K562 (cell line): ENCODE measurements around the gene ARMC6. TPM values are rescaled to one million over a fixed set of nuclear protein-coding genes. Genes with fewer than 3 reads are reported as not detected.

Source experiments
- ATF1 ChIP-seq, 2 experiments: fragments of 450-650 bp in 1 of 2; IDR thresholded peaks; 2 replicates each; pipeline ENCODE4 v1.6.1; 2016; ENCODE audit warnings: missing compliant biosample characterization in 1 of 2, missing genetic modification characterization in 1 of 2
- BRD9 ChIP-seq: fragments of 450-650 bp; IDR thresholded peaks from 2 replicates; pipeline ENCODE4 v1.6.1; 2018; ENCODE audit warnings: low read depth; ENCODE audit not compliant: partially characterized antibody
- CHD2 ChIP-seq: IDR thresholded peaks from 2 replicates; pipeline ENCODE4 v1.6.1; 2011; ENCODE audit warnings: low read depth, low read length
- EGR1 ChIP-seq: fragments of 450-650 bp; conservative IDR thresholded peaks from 2 replicates; pipeline ENCODE4 v1.6.1; 2017; ENCODE audit warnings: mild to moderate bottlenecking
- ELF2 ChIP-seq: fragments of 250-450 bp; sonication (Bioruptor Pico); IDR thresholded peaks from 2 replicates; pipeline ENCODE4 v1.5.0; 2021; ENCODE audit warnings: mild to moderate bottlenecking
- FOSL1 ChIP-seq: fragments of 200-800 bp; sonication (Bioruptor generic); conservative IDR thresholded peaks from 2 replicates; pipeline ENCODE4 v1.6.1; 2016; ENCODE audit warnings: missing genetic modification characterization, missing compliant biosample characterization
- FOXO4 ChIP-seq: fragments of 450-650 bp; formaldehyde crosslinking; IDR thresholded peaks from 2 replicates; pipeline ENCODE4 v1.4.0; 2020; ENCODE audit warnings: mild to moderate bottlenecking, moderate library complexity
- KDM5B ChIP-seq: fragments of 200-600 bp; sonication (generic); IDR thresholded peaks from 2 replicates; pipeline ENCODE4 v1.6.1; 2012; ENCODE audit warnings: low read depth, mild to moderate bottlenecking, moderate library complexity, low read length, control low read depth, inconsistent platforms; ENCODE audit not compliant: insufficient replicate concordance
- NFIC ChIP-seq: fragments of 450-650 bp; IDR thresholded peaks from 2 replicates; pipeline ENCODE4 v1.6.1; 2017; ENCODE audit warnings: mild to moderate bottlenecking, inconsistent platforms
- PATZ1 ChIP-seq: fragments of 250-450 bp; sonication (Bioruptor Pico); IDR thresholded peaks from 2 replicates; pipeline ENCODE4 v1.5.0; 2020; ENCODE audit warnings: mild to moderate bottlenecking, borderline replicate concordance
- PHF21A ChIP-seq: fragments of 450-650 bp; IDR thresholded peaks from 2 replicates; pipeline ENCODE4 v1.6.1; 2017; ENCODE audit warnings: low read depth, borderline replicate concordance
- PHF8 ChIP-seq: fragments of 200-600 bp; sonication (generic); IDR thresholded peaks from 2 replicates; pipeline ENCODE4 v1.6.1; 2012; ENCODE audit warnings: mixed run types, mild to moderate bottlenecking, inconsistent platforms, low read length, moderate library complexity, borderline replicate concordance
- RAD21 ChIP-seq, 2 experiments: fragments of 250-450 bp in 1 of 2; fragments of 450-650 bp in 1 of 2; sonication (Bioruptor Pico) in 1 of 2; formaldehyde crosslinking in 1 of 2; IDR thresholded peaks in 1 of 2; conservative IDR thresholded peaks in 1 of 2; 2 replicates each; pipeline versions ENCODE4 v1.4.0 to v1.8.0; 2020 to 2022; ENCODE audit warnings: mild to moderate bottlenecking in 2 of 2, moderate library complexity in 1 of 2
- SOX6 ChIP-seq: fragments of 450-650 bp; IDR thresholded peaks from 2 replicates; pipeline ENCODE4 v1.6.1; 2014; ENCODE audit warnings: mild to moderate bottlenecking
- SREBF2 ChIP-seq: sonication (generic); formaldehyde crosslinking; IDR thresholded peaks from 2 replicates; pipeline ENCODE4 v1.4.0; 2020; ENCODE audit warnings: mild to moderate bottlenecking, missing genetic modification reagents
- STAT6 ChIP-seq: sonication (generic); formaldehyde crosslinking; IDR thresholded peaks from 2 replicates; pipeline ENCODE4 v1.8.1; 2023; ENCODE audit warnings: mild to moderate bottlenecking, missing genetic modification reagents
- SUPT5H ChIP-seq: fragments of 450-650 bp; IDR thresholded peaks from 2 replicates; pipeline ENCODE4 v1.6.1; 2016
- TBL1XR1 ChIP-seq, 2 experiments: IDR thresholded peaks; 2 replicates each; pipeline ENCODE4 v1.6.1; 2012; ENCODE audit warnings: improper control_type of control experiment in 2 of 2, low read length in 2 of 2, mild to moderate bottlenecking in 1 of 2
- USF1 ChIP-seq: sonication (generic); formaldehyde crosslinking; IDR thresholded peaks from 2 replicates; pipeline ENCODE4 v1.9.0; 2022; ENCODE audit warnings: mild to moderate bottlenecking, missing genetic modification reagents
- ZNF274 ChIP-seq: IDR thresholded peaks from 2 replicates; pipeline ENCODE4 v1.6.1; 2011; ENCODE audit warnings: low read depth, mild to moderate bottlenecking, low read length, moderate library complexity, borderline replicate concordance
- ZNF830 ChIP-seq: fragments of 250-450 bp; sonication (Bioruptor Pico); IDR thresholded peaks from 2 replicates; pipeline ENCODE4 v1.5.0; 2021; ENCODE audit warnings: mild to moderate bottlenecking
- polyA plus RNA-seq, 8 experiments: library from polyadenylated mRNA; depleted of rRNA in 4 of 8; stranded (reverse) in 5 of 8; unstranded in 3 of 8; fragments of >200 nt; fragmentation: Nextera tagmentation in 2 of 8; fragmentation: Illumina TruSeq in 1 of 8; extraction: Ambion mirVana in 2 of 8; extraction: Trizol in 1 of 8; gene quantifications; 2 replicates each; pipeline versions ENCODE4 v1.2.1 to v1.2.3, GENCODE V29; 2011 to 2014; ENCODE audit warnings: inconsistent platforms in 1 of 8, missing spikeins in 1 of 8
- total RNA-seq, 7 experiments: library from RNA; depleted of rRNA in 6 of 7; stranded (reverse); fragments of >200 nt in 6 of 7; fragmentation: Illumina TruSeq in 2 of 7; extraction: Trizol in 2 of 7; gene quantifications; 2 replicates each; pipeline versions ENCODE4 v1.2.1 to v1.2.3, GENCODE V29; 2011 to 2021; ENCODE audit warnings: low replicate concordance in 1 of 7

Gene ARMC6
- total and polyA plus RNA-seq, 9 of the 15 experiments (the other 6 are each of a cell fraction or from before 2014, with no cell fraction given) = 2.1 to 93.4 (median 63.6) TPM

GRCh38 chr19:19063183-19064097 lies 30.0 kb downstream of the ARMC6 start, which contains the start of gene SLC25A42 (continued):
- TF ChIP-seq ZNF274 = no peak
- TF ChIP-seq KDM5B = peak; percentile 47
- no peak for TF ChIP-seq ELF2 (CRISPR knock-in tag)
- peak; percentile 87 for TF ChIP-seq CHD2
- TF ChIP-seq TBL1XR1 (IDR thresholded peaks at IDR 0.05; ENCODE audit: low read length in 2 of 2) = no peak
- no peak for TF ChIP-seq PHF21A
- TF ChIP-seq SUPT5H = peak; percentile 80
- TF ChIP-seq PHF8 = peak; percentile 54; the same call in 1 of the 2 replicates
- TF ChIP-seq EGR1 = peak; percentile 98
- peak; percentile 34; the same call in 1 of the 2 replicates for TF ChIP-seq USF1 (CRISPR knock-in tag)
- TF ChIP-seq RAD21 (CRISPR knock-in tag; conservative IDR thresholded peaks at IDR 0.05 in 1 of 2, IDR thresholded peaks at IDR 0.05 in 1 of 2) = no peak; a peak in 1 of 4 replicates
- TF ChIP-seq STAT6 (CRISPR knock-in tag) = no peak
- TF ChIP-seq ATF1 (CRISPR knock-in tag; IDR thresholded peaks at IDR 0.05) = 0 out of 2 replicates have a peak, but pooled peaks have one; percentile 27
- peak; percentile 86 for TF ChIP-seq ATF1 (tag; IDR thresholded peaks at IDR 0.05)
- no peak for TF ChIP-seq ZNF830 (CRISPR knock-in tag)
- TF ChIP-seq FOXO4 (CRISPR knock-in tag) = no peak
- no peak for TF ChIP-seq FOSL1 (tag)
- no peak for TF ChIP-seq PATZ1 (CRISPR knock-in tag)
- peak; percentile 18 for TF ChIP-seq BRD9
- TF ChIP-seq NFIC = peak; percentile 52
- TF ChIP-seq SOX6 = 0 out of 2 replicates have a peak, but pooled peaks have one; percentile 12
- no peak for TF ChIP-seq SREBF2 (CRISPR knock-in tag)
